Effector CD4-positive, alpha-beta T cell (primary cell): Measurements from ENCODE around the gene MTREX.

Experiments
- DNase-seq: peaks from one replicate; pipeline ENCODE4 v3.0.0-alpha.2; 2020

MTREX gene

DNA sequence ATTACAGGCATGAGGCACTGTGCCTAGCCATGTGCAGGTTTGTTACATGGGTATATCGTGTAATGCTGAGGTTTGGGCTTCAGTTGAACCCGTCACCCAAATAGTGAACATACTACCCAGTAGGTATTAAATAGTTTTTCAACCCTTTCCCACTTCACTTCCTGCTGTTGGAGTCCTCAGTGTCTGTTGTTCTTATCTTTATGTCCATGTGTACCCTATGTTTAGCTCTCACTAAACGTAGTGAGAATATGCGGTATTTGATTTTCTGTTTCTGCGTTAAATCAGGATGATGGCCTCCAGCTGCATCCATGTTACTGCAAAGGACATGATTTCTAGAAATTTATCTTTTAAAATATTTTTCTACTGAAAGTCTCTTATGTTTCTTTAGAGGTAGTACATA is 17.8 kb downstream of the MTREX start:
- no peak for DNase-seq

DNA sequence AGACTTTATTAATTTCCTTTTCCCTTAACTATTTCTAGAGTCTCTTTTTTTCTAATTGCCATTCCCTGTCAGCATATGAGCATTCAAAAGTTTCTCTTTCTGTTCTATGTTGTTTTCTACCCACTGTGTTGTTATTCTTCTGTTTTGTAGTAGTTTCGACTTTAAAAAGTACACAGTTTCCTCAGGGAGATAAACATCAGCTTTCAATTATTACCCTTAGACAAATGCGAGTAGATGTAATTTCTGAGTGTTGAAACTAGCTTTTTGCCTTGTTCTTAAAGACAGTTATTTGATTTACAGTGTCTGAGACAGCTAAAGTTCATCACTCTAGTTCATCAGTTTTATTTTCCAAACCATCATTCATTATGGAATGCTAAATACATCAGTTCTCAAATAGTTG is 19.5 kb downstream of the MTREX start:
- DNase-seq = no peak

DNA sequence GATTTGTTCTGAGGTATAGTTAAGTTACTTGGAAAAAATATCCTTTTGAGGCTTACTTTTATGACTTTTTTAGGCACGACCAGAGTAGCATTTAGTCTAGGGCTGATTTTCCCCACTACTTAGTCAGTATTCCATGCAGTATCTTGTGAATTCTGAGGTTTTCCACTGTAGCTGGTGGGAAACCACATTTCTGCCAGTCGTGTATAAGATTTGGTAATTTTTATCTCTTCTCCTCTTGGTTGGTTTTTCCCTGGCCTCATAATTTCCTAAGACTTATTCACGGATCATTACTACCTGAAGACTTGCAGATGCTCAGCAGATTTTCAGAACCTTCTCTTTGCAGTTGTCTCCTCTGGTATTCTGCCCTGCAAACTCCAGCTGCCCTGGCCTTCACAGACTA is 23.5 kb downstream of the MTREX start:
- DNase-seq = no peak

DNA sequence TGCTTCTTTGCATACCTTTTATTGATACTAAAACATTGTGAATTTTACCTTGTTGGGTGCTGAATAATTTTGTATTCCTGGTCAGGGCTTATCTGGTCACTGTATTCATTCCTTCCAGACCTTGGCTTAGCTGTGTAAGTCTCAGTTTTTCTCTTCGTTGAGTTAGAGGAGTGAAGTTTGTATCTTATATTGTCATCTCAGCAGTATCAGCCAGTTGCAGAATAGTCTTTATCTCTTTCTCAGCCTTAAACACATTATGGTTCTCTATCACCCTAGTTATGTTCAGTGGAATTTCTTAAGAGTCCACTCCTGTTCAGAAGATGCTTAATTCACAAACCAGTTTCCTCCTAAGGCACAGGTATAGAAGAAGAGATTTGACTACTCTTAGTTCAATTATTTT is 25.2 kb downstream of the MTREX start:
- no peak for DNase-seq

DNA sequence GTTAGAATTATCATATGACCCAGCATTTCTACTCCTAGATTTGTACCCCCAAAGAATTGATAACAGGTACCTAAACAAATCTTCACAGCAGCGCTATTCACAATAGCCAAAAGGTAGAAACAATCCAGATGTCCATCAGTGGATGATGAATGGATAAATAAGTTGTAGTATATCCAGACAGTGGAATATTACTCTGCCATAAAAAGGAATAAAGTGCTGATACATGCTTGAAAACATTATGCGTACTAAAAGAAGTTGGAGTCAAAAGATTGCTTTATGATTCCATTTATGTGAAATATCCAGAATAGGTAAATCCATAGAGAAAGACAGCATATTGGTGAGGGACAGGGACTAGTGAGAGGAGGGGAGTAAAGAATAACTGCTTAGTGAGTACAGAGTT is 26.0 kb downstream of the MTREX start:
- DNase-seq = no peak

DNA sequence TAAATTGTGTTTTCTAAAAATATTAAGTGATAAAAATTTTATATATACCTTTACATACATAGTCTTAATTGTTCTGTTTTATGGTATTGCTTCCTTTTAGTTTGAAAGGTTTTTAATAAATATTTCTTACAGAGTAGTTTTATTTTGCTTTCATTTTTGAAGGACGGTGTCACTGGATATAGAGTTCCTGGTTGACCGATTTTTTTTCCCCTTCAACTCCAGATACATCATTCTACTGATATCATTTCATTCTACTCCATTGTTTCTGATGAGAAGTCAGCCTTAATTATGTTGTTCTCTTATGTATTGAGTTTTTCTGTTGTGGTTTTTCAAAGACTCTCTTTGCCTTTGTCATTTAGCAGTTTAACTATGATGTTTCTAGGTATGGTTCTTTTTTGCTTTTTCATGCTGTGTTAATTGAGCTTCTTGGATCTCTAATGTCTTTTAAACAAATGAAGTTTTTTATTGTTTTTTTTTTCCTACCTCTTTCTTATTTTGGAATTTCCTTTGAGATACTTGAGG is 30.4 kb downstream of the MTREX start:
- no peak for DNase-seq

DNA sequence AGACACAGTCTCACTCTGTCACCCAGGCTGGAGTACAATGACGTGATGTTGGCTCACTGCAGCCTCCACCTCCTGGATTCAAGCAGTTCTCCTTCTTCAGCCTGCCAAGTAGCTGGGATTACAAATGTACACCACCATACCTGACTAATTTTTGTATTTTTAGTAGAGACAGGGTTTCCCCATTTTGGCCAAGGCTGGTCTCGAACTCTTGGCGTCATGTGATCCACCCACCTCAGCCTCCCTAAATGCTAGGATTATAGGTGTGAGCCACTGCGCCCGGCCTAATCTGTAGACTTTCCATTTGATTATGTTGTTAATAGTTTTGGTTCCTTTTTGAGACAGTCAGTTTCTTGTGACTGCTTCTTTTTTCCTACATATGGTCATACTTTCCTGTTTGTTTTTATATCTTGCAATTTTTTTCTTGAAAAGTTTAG is 31.0 kb downstream of the MTREX start:
- DNase-seq = no peak

DNA sequence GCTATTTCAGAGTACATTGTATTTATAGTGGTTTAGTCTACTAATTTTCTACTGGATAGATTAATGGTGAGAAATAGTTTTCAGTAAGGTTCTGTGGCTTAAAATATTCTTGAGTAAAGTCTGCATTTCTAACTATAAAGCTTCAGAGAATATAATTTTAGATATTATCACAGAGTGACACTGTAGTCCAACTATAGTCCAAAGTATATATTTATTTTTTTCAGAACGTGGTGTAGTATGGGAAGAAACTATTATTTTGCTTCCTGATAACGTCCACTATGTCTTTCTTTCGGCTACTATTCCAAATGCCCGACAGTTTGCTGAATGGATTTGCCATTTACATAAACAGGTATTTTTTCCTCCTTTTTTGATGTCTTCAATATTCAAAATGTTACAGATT is 35.3 kb downstream of the MTREX start:
- no peak for DNase-seq

DNA sequence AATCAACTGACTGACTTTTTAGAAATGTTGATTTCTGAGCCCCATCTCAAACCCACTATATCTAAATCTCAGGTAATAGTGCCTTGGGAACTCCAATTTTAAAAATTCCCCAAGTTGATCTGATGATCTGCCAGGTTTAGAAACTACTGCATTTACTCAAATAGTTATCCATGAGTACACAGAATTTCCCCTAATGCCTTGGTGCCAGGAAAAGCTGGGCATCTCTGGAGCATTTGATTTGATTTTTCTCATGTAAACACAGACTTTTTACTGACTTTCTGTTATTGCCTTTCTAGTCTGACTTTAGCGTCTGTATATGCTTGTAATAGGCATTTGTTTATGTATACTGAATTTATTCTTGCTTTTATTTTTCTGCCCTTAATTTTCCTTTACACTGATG is 35.8 kb downstream of the MTREX start:
- no peak for DNase-seq

DNA sequence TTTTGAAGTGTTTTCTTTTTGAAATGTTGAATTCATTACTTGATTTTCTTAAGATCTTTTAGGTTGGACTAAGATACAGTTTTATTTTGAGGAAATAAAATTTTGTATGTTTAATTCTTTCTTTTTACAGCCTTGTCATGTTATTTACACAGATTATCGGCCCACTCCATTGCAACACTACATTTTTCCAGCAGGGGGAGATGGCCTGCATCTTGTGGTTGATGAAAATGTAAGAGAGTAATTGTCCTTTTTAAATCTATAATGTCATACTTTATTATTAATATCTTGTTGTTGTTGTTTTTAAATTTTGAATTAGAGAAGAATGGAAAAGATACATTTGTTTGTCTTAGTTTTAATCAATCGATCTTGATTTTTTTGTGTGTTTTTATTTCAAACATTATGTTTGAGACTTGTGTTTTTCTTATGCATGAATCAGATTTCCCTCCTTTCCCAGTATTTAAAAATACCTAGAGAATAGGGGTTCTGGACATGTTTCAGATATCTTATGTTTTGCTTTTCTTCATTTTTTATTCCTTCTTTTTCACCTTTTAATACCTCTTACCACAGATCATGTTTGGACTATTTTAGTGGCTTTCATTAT is 36.7 kb downstream of the MTREX start:
- peak; percentile 49 for DNase-seq

DNA sequence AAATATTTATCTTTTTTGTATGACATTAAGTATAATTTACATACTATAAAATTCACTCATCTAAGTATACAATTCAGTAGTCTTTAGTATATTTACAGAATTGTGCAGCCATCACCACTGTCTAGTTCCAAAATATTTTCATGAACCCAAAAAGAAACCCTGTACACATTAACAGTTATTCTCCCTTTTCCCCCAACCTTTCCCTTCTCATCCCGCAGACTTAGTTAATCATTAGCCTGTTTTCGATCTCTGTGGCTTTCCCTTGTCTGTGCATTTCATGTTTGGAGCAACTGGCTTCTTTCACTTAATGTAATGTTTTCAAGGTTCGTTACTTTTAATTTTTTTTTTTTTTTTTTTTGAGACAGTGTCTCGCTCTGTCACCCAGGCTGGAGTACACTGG is 37.5 kb downstream of the MTREX start:
- no peak for DNase-seq

DNA sequence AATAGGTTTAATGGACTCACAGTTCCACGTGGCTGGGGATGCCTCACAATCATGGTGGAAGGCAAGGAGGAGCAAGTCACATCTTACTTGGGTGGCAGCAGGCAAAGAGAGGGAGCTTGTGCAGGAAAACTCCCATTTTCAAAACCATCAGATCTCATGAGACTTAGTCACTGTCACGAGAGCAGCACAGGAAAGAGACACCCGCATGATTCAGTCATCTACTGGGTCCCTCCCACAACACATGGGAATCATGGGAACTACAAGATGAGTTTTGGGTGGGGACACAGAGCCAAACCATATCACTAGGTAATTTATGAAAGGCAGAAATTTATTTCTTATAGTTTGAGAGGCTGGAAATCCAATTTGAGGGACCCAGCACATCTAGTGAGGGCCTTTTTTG is 40.0 kb downstream of the MTREX start:
- no peak for DNase-seq

DNA sequence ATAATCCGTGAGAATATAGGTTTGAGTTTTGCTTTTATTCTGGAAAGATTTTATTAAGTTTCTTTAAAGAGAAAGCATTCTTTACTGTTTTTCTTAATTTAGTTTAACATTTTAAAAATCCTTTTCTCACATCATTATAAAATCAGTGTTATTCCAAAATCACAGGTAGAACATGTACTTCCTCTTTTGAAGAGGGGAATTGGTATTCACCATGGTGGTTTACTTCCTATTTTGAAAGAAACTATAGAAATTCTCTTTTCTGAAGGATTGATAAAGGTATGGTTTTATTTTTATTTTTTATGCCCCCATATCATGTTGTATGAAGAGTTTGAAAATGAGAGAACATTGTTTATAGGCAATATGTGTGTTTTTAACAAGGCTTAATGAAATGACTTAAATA is 43.0 kb downstream of the MTREX start:
- DNase-seq = no peak

DNA sequence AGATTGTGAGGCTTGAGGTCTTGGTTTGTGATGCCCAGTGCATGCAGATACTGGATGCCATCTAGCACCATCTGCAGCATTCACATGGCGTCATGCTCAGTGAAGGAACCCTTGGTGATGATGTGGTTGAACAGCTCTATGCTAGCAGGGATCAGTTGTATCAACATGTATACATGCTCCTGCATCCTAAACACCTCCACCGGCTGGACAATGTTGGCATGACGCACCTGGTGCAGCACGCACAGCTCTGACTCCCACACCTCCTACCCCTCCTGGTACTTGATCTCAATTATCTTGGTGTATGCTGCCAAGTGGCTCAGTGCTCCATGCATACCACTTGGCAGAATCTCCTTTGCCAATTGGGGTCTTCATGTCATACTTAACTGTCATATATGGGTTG is 49.1 kb downstream of the MTREX start:
- DNase-seq = no peak

DNA sequence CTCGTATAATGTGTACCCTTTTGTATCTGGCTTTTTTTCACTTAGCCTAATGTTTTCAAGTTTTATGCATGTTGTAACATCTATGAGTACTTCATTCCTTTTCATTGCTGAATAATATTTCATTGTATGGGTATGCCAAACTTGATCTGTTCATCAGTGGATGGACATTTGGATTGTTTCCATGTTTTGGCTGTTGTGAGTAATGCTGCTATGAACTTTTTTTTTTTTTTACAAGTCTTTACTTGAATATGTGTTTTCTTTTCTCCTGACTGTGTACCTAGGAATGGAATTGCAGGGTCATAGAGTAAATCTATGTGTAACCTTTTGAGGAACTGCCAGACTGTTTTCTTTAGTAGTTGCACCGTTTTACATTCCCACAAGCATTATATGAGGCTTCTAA is 52.4 kb downstream of the MTREX start:
- no peak for DNase-seq

DNA sequence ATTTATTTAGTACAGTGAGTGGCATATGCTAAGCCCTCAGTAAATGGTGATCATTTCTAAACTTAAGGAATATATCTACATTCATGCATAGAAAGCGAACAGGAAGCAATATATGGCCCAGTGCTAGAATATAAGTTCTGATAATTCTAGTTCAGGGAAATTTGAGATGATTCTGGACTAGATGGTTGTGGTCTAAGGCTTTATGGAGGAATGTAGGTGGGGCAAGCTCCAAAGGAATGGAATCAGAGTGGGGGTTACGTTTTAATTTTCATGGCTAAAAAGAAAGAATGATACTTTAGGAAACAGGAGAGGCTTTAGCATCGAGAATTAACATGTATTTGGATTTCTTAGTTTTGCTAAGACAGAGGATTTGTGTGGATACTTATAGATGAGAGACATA is 56.1 kb downstream of the MTREX start:
- DNase-seq = no peak

DNA sequence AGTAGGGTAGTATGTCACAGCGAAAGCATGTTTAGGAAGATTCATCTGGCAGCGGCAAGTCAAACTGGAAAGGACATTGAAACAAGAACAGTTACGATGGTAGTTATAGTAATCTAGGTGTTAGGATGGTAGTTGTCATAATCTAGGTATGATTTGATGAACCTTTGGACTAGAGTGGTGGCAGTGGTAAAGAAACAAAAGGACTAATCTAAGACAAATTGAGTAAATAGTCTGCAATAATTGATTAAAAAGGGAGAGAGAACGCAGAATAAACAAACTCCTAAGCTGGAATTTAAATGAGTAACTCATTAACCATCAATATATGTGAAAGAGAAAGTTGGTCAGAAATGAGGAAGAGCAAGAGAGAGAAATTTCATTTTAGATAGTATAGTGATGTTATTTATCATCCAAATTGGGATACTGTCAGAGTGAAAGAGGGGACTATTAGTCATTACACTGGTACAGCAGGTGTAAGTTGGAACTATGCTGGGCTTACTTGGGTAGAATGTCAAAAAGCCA is 56.8 kb downstream of the MTREX start:
- DNase-seq = no peak

DNA sequence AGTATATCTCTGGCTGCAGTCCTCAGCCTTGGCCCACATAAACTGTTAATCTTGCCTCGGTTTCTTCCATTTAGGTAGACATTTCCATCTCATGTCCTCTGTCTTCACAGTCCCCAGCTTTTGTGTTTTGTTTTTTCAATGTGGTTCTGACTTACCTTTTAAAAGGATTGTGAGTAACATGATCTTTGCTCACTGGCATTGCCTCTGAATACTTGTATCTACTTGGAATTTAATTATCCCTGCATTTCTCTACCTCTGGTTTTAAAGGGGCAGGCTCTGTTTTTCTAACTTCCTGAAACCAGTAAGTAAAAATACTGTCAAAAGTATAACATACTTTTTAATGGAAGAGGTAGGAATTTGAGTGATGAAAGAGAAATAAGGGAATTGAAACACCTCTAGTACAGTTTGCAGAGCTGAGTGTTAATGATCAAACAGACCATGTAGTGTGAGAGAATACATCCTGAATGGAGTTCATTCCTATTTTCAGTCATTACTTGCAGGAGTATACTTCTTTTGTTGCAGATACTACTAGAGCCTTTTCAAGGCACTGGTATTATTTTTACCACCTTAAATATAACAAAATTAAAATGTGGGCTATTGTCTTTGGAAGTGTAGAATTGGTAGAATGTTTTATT is 62.6 kb downstream of the MTREX start:
- DNase-seq = no peak

DNA sequence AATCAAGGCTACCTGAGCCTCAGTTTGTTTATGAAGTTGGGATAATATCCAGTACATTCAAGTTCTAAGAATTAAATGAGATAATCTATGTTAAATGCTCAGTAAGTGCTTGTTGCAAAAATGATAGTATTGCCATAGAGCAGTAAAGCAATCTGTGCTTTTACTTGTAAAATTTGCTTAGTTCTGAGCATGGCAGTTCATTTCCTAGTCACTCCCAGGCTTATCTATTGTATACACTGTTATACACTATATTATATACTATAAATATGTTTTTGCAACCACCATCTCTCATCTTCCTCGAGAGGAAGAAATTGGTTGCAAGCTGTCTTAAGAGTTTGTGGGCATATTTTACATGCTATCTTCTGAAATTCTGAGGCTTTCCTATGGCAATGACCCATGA is 63.4 kb downstream of the MTREX start:
- no peak for DNase-seq

DNA sequence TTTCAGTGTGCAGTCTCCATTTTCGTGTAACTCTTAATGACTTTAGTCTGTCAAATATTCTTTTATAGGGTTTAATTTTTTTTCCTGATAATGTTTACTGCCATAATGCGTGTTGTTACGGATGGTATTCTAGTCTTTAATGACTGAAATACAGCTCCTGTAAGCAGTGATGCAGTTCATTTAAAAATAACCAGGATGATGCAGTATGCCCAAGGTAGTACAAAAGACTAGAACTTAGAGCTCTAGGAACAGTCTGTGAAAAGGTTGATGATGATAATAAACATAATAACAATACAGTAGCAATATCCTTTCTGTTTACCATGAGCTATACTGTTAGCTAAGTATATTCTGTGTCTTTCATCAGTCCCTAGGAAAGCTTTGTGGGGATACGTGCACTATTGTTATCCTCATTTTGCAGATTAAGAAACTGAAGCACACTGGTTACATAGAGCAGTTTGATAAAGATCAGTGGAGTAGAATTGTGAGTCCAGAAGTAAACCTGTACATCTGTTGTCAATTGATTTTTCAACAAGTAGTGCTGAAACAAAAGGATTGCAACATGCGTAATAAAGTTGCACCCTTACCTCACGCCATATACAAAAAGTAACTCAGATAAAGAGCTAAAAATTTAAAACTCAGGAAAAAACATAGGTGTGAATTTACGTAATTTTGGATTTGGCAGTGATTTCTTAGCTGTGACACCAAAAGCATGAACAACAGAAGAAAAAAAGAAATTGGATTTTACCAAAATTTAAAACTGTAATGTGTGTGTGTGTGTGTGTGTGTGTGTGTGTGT is 64.5 kb downstream of the MTREX start:
- DNase-seq = no peak

DNA sequence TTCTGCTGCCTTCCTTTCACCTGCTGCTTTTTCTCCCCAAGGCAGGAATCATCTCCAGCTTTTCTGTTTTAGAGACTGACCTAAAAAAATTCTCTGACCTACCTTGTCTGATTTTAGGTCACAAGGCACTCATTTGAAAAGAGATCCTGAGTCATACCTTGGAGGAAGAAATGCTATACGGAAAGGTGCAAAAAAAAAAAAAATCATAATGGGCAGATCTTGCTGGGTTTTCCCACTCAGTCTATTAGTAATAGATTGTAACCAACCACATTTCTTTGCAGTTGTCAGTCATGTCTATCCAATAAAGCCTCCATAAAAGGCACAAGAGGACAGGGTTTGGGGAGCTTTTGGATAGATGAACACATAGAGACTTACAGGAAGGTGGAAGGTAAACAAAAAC is 70.0 kb downstream of the MTREX start:
- DNase-seq = no peak

DNA sequence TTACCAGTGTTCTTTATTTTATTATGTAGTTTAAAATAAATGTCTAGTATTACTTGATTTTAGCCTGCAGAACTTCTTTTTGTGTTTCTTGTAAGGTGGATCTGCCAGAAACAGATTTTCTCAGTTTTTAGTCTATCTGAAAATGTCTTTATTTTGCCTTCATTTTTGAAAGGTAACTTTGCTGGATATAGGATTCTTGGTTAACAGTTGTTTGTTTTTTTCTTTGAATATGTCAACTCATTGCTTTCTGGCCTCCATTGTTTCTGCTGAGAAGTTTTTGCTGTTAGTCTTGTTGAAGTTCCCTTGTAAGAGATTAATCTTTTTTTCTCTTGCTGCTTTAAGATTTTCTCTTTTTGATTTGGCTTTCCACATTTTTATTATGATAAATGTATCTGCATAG is 75.5 kb downstream of the MTREX start:
- no peak for DNase-seq

DNA sequence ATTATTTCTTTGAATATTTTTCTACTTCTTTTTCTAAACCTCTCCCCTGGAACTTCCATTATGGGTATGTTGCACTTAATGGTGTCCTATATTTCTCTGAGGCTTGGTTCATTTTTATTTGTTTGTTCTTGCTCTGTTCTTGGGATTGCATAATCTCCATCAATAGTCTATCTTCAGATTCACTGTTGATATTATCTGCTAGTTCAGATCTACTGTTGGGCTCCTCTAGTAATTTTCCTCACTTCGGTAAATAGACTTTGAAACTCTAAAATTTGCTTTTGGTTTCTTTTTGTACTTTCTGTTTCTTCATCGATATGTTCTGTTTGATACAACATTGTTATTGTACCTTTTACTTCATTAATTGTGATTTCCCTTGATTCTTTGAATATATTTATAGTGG is 76.3 kb downstream of the MTREX start:
- DNase-seq = no peak

DNA sequence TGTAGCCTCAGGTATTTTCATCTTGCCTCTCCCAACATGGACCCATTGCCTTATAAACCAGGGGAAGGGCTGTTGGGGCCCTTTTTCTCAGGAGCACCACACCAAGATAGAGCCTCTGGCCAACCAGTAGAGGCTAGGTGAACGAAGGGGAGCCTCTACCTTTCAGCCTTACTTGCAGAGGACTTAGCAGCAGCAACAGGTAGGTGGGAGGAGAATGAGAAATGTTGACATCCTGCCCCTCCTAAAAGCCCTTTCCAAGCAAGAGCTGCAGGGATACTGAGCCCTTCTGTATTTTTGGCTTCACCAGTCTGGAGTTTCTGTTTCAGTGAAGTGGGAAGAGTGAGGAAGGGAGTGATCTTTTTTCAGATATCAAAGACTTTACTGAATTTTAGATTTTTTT is 77.4 kb downstream of the MTREX start:
- no peak for DNase-seq
